A549 (cell line): ENCODE measurements around the gene AFMID. TPM values are rescaled to one million over a fixed set of nuclear protein-coding genes. Genes with fewer than 3 reads are reported as not detected.
A peak's percentile ranks its signal among the peaks of the same experiment; 100 is the strongest.
"Not testable (repeated sequence)": the region's sequence is repeated elsewhere in the genome, so short reads cannot be mapped to it uniquely, and the experiment has no call there.

ENCODE experiments used
- ATAC-seq, 2 experiments: fragments of 200-7000 bp in 1 of 2; fragments of >200 bp in 1 of 2; cut with Nextera tagmentation in 1 of 2; cut with Tn5 transposase in 1 of 2; 3 replicates each; pipeline versions ENCODE4 v1.8.0 to v1.9.1; 2018 to 2020; ENCODE audit warnings: mild to moderate bottlenecking in 1 of 2, moderate library complexity in 1 of 2
- CTCF ChIA-PET: fragments of 300-600 bp; sonication (Branson Sonifier 250); formaldehyde crosslinking; extraction: SDS; loops from one replicate; lab custom pipeline; 2021; ENCODE audit warnings: antibody characterized with exemption, inconsistent platforms; lab: Yijun Ruan, JAX
- POLR2A ChIA-PET: fragments of 350-600 bp; formaldehyde crosslinking; extraction: SDS; loops from one replicate; lab custom pipeline; 2021; ENCODE audit warnings: antibody characterized with exemption, inconsistent platforms; lab: Yijun Ruan, JAX
- DNase-seq, 2 experiments: peaks; one replicate each; pipeline versions ENCODE4 v3.0.0 to v3.0.0-alpha.2; 2011 to 2016; ENCODE audit warnings: low read depth in 1 of 2, low spot score in 1 of 2
- FAIRE-seq: peaks from 2 replicates; lab custom pipeline; 2011; peaks lifted over from hg19 to GRCh38; lab: Jason Lieb, UNC
- H3K27ac ChIP-seq, 2 experiments: fragments of >200 bp; sonication (Bioruptor Twin); formaldehyde crosslinking; 3 replicates each; pipeline ENCODE4 v1.5.1; 2016 to 2017
- H3K4me1 ChIP-seq: fragments of >200 bp; sonication (Bioruptor Twin); formaldehyde crosslinking; 3 replicates; pipeline ENCODE4 v1.6.1; 2016
- H3K4me2 ChIP-seq: fragments of >200 bp; sonication (Bioruptor Twin); formaldehyde crosslinking; 3 replicates; pipeline ENCODE4 v1.6.1; 2016
- H3K4me3 ChIP-seq: fragments of >200 bp; sonication (Bioruptor Twin); formaldehyde crosslinking; 3 replicates; pipeline ENCODE4 v1.5.1; 2016
- H3K9me3 ChIP-seq: fragments of >200 bp; sonication (Bioruptor Twin); formaldehyde crosslinking; 3 replicates; pipeline ENCODE4 v1.6.1; 2016
- FOSB ChIP-seq: fragments of 250-450 bp; sonication (Bioruptor Pico); IDR thresholded peaks from 2 replicates; pipeline ENCODE4 v1.5.0; 2020; ENCODE audit warnings: mild to moderate bottlenecking, moderate library complexity
- HDAC2 ChIP-seq: fragments of 200-600 bp; sonication (generic); IDR thresholded peaks from 2 replicates; pipeline ENCODE4 v1.6.1; 2016
- HMGXB4 ChIP-seq: fragments of 250-450 bp; sonication (Bioruptor Pico); IDR thresholded peaks from 2 replicates; pipeline ENCODE4 v1.5.0; 2021; ENCODE audit warnings: mild to moderate bottlenecking, moderate library complexity, borderline replicate concordance
- HOXA7 ChIP-seq: fragments of 250-450 bp; sonication (Bioruptor Pico); IDR thresholded peaks from 2 replicates; pipeline ENCODE4 v1.5.0; 2020; ENCODE audit warnings: mild to moderate bottlenecking, moderate library complexity
- JUN ChIP-seq, 2 experiments: fragments of >200 bp; sonication (Bioruptor Twin); formaldehyde crosslinking; IDR thresholded peaks; 2 replicates in 1 of 2; 3 replicates in 1 of 2; pipeline ENCODE4 v1.6.1; 2016 to 2017
- JUNB ChIP-seq: fragments of >200 bp; sonication (Bioruptor Twin); formaldehyde crosslinking; IDR thresholded peaks from 2 replicates; pipeline ENCODE4 v1.6.1; 2016
- KDM1A ChIP-seq: fragments of 200-600 bp; sonication (generic); IDR thresholded peaks from 2 replicates; pipeline ENCODE4 v1.6.1; 2016; ENCODE audit warnings: low read depth, mild to moderate bottlenecking
- KDM5A ChIP-seq: fragments of 200-600 bp; sonication (generic); IDR thresholded peaks from 2 replicates; pipeline ENCODE4 v1.6.1; 2016; ENCODE audit warnings: antibody characterized with exemption, mild to moderate bottlenecking
- NR3C1 ChIP-seq: fragments of >200 bp; sonication (Bioruptor Twin); formaldehyde crosslinking; IDR thresholded peaks from 3 replicates; pipeline ENCODE4 v1.6.1; 2017
- POLR2AphosphoS2 ChIP-seq: conservative IDR thresholded peaks from 2 replicates; pipeline ENCODE4 v1.6.1; 2012; ENCODE audit warnings: low read length, improper control_type of control experiment, inconsistent platforms
- RFX5 ChIP-seq: fragments of 450-650 bp; IDR thresholded peaks from 2 replicates; pipeline ENCODE4 v1.7.1; 2014; ENCODE audit warnings: antibody characterized with exemption, mild to moderate bottlenecking, moderate library complexity
- TFCP2L1 ChIP-seq: fragments of 250-450 bp; sonication (Bioruptor Pico); IDR thresholded peaks from 2 replicates; pipeline ENCODE4 v1.5.0; 2021; ENCODE audit warnings: mild to moderate bottlenecking
- WGBS: methylation state at CpG from one replicate; pipeline ENCODE4 v1.1.6; 2017; ENCODE audit errors: missing lambda C conversion rate; 5-methylcytosine and 5-hydroxymethylcytosine counted together
- polyA plus RNA-seq, 4 experiments: library from polyadenylated mRNA; depleted of rRNA in 3 of 4; stranded (reverse); fragments of >200 nt; fragmentation: RNase III in 1 of 4; extraction: RNeasy Plus Mini Kit Qiagen cat#74134 plus additional on column Dnase treatment in 1 of 4; gene quantifications; 2 replicates in 3 of 4; 3 replicates in 1 of 4; pipeline ENCODE4 v1.2.3, GENCODE V29; 2011 to 2017
- TF ChIP-seq, protein P1 (sequence below): IDR thresholded peaks from 2 replicates; pipeline ENCODE4 v1.6.1; 2012
- TF ChIP-seq, protein P2 (sequence below): IDR thresholded peaks from 2 replicates; pipeline ENCODE4 v1.6.1; 2012

The AFMID gene
- polyA plus RNA-seq, 2 of the 4 experiments (the other 2 are of a cell fraction), result 33.4 to 43.4 TPM

GRCh38 chr17:78170692-78171590, 16.2 kb upstream of the AFMID start:
- H3K4me2 ChIP-seq, result no peak overlapping the region
- ChIA-PET POLR2A (no interaction called here), CTCF (interaction anchor here (1.8 to 13.2 kb wide), 5 partner anchors 14 to 81 kb away, joined by 5 to 295 read pairs (median 105); partner anchors contain the start of genes AFMID, C17orf99 and TK1)
- no peak overlapping the region for H3K4me3 ChIP-seq
- ATAC-seq (no peak), FAIRE-seq (no peak), DNase-seq (no peak)
- no peak for TF ChIP-seq NR3C1
- TF ChIP-seq FOSB (CRISPR knock-in tag), result 0 out of 2 replicates have a peak, but pooled peaks have one; percentile 23
- TF ChIP-seq TFCP2L1 (CRISPR knock-in tag), result 0 out of 2 replicates have a peak, but pooled peaks have one; percentile 39
- peaks cover 26% of the 10 kb centered on the region for H3K4me1 ChIP-seq
- no peak overlapping the region for H3K27ac ChIP-seq
- 91% methylated on average over 31 of the region's 31 CpGs for WGBS
- H3K9me3 ChIP-seq, result no peaks in the 10 kb centered on the region

DNA sequence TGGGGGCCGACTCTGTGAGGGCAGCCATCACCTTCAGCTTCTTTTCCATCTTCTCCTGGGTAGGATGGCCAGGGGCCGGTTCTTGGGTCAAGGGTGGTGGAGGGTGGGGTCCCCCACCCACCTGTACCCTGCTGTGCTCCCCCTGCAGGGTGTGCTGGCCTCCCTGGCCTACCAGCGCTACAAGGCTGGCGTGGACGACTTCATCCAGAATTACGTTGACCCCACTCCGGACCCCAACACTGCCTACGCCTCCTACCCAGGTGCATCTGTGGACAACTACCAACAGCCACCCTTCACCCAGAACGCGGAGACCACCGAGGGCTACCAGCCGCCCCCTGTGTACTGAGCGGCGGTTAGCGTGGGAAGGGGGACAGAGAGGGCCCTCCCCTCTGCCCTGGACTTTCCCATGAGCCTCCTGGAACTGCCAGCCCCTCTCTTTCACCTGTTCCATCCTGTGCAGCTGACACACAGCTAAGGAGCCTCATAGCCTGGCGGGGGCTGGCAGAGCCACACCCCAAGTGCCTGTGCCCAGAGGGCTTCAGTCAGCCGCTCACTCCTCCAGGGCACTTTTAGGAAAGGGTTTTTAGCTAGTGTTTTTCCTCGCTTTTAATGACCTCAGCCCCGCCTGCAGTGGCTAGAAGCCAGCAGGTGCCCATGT, 15.4 kb upstream of the AFMID start:
- H3K4me2 ChIP-seq, result peak overlapping the region; percentile 22; the same call in 2 of the 3 replicates
- peaks cover 27% of the 10 kb centered on the region for H3K4me1 ChIP-seq
- H3K4me3 ChIP-seq, FAIRE-seq, H3K9me3 ChIP-seq, ATAC-seq, POLR2A ChIA-PET, DNase-seq: not testable (repeated sequence)
- H3K27ac ChIP-seq, result peak overlapping the region in 1 of 2 experiments; percentile 29; a peak in 2 of 6 replicates
- 87% methylated on average over 19 of the region's 19 CpGs for WGBS
- CTCF ChIA-PET, result interaction anchor here (1.3 to 13.2 kb wide), 5 partner anchors 14 to 80 kb away, joined by 4 to 295 read pairs (median 105); partner anchors contain the start of genes AFMID, C17orf99 and TK1
- TF ChIP-seq JUN (IDR thresholded peaks at IDR 0.05), result peak in 1 of 2 experiments; percentile 30; a peak in 1 of 5 replicates
- TF ChIP-seq, protein P1, sequence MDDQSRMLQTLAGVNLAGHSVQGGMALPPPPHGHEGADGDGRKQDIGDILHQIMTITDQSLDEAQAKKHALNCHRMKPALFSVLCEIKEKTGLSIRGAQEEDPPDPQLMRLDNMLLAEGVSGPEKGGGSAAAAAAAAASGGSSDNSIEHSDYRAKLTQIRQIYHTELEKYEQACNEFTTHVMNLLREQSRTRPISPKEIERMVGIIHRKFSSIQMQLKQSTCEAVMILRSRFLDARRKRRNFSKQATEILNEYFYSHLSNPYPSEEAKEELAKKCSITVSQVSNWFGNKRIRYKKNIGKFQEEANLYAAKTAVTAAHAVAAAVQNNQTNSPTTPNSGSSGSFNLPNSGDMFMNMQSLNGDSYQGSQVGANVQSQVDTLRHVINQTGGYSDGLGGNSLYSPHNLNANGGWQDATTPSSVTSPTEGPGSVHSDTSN, result 0 out of 2 replicates have a peak, but pooled peaks have one; percentile 14

- peak; percentile 55; the same call in 1 of the 2 replicates for TF ChIP-seq FOSB (CRISPR knock-in tag)
- TF ChIP-seq JUN (IDR thresholded peaks at IDR 0.05), result peak in 1 of 2 experiments; percentile 21; a peak in 1 of 5 replicates
- TF ChIP-seq JUNB, result no peak
- TF ChIP-seq HOXA7 (CRISPR knock-in tag), result peak; percentile 37; the same call in 1 of the 2 replicates
- peak; percentile 66; the same call in 1 of the 2 replicates for TF ChIP-seq POLR2AphosphoS2
- ATAC-seq (peak in 1 of 2 experiments; percentile 4; a peak in 2 of 6 replicates), DNase-seq (peak in 1 of 2 experiments; percentile 46), FAIRE-seq (no peak)
- Histone ChIP-seq H3K27ac (peak overlapping the region in 1 of 2 experiments; percentile 29; a peak in 3 of 6 replicates), H3K4me1 (peaks cover 34% of the 10 kb centered on the region), H3K9me3 (no peaks in the 10 kb centered on the region), H3K4me2 (peak overlapping the region; percentile 22; the same call in 2 of the 3 replicates), H3K4me3 (no peak overlapping the region)
- ChIA-PET CTCF (interaction anchor here (1.3 to 13.2 kb wide), 5 partner anchors 13 to 79 kb away, joined by 4 to 295 read pairs (median 105); partner anchors contain the start of genes AFMID, C17orf99 and TK1), POLR2A (no interaction called here)
- 53% methylated on average over 19 of the region's 19 CpGs for WGBS
These were observed 14.7 kb upstream of the AFMID start for GRCh38 chr17:78172249-78173051.

DNA sequence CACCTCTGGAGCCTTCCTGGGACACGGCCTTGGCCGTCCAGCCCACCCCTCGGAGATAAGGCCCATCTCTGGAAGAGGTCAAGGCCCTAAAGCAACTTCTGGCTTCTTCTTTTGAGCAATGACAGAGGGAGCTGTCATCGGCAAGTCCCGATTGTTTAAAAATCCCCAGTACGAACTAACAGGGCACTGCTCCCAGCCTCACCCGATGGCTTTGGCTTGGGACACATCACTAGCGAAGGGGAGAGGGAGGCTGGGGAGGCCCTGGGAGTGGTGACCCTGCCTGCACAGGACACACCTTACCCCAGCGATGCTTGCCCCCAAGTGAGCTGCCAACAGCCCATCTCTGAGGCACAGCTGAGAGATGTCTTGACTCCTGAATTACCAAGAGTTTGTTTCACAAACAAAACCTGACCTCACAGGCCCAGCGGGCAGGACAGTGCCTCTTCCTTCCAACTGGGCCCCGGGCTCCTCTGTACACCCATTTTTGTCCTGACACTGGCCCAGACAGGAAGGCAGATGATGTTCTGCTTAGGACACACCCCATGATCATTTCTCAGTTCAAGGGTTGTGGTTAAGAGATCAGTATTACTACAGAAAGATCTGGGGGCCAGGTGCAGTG, 14.0 kb upstream of the AFMID start:
- Histone ChIP-seq H3K27ac (no peak overlapping the region), H3K4me2 (no peak overlapping the region), H3K4me1 (peaks cover 32% of the 10 kb centered on the region), H3K4me3 (no peak overlapping the region), H3K9me3 (no peaks in the 10 kb centered on the region)
- DNase-seq, result no peak
- CTCF ChIA-PET, result interaction anchor here (0.6 to 13.2 kb wide), 9 partner anchors 11 to 154 kb away, joined by 3 to 295 read pairs (median 5); partner anchors contain the start of genes AFMID, C17orf99 and TK1
- TF ChIP-seq, protein P2, sequence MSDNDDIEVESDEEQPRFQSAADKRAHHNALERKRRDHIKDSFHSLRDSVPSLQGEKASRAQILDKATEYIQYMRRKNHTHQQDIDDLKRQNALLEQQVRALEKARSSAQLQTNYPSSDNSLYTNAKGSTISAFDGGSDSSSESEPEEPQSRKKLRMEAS, result no peak
- TF ChIP-seq KDM1A (no peak), JUN (IDR thresholded peaks at IDR 0.05) (no peak), KDM5A (no peak), HDAC2 (no peak), HMGXB4 (CRISPR knock-in tag) (no peak), RFX5 (no peak)
- TF ChIP-seq, protein P1, result 0 out of 2 replicates have a peak, but pooled peaks have one; percentile 36
- no peak for ATAC-seq
- WGBS, result 74% methylated on average over 8 of the region's 11 CpGs
- POLR2A ChIA-PET, result no interaction called here
- no peak for FAIRE-seq
